H9 (cell line): ENCODE measurements around the gene FOLR3. TPM values are rescaled to one million over a fixed set of nuclear protein-coding genes. Genes with fewer than 3 reads are reported as not detected.

ENCODE experiments used
- DNase-seq: peaks from one replicate; pipeline ENCODE4 v3.0.0-alpha.2; 2017
- H2AFZ ChIP-seq: one replicate; pipeline ENCODE4 v1.6.1; 2013; ENCODE audit warnings: mild to moderate bottlenecking, low read length, control low read depth, moderate library complexity
- H2AK5ac ChIP-seq: 2 replicates; pipeline ENCODE4 v1.6.1; 2013; ENCODE audit warnings: low read length, control low read depth, mixed read lengths; ENCODE audit not compliant: insufficient read length
- H2BK120ac ChIP-seq: one replicate; pipeline ENCODE4 v1.6.1; 2013; ENCODE audit warnings: low read depth, mild to moderate bottlenecking, low read length, control low read depth, inconsistent platforms; ENCODE audit not compliant: poor library complexity, severe bottlenecking
- H2BK12ac ChIP-seq: 2 replicates; pipeline ENCODE4 v1.6.1; 2013; ENCODE audit warnings: low read length, control low read depth, mixed read lengths, low read depth; ENCODE audit not compliant: insufficient read length
- H2BK15ac ChIP-seq: 2 replicates; pipeline ENCODE4 v1.6.1; 2013; ENCODE audit warnings: low read depth, low read length, control low read depth
- H2BK20ac ChIP-seq: one replicate; pipeline ENCODE4 v1.6.1; 2013; ENCODE audit warnings: low read depth, mild to moderate bottlenecking, low read length, control low read depth, inconsistent platforms; ENCODE audit not compliant: poor library complexity, severe bottlenecking
- H2BK5ac ChIP-seq: 2 replicates; pipeline ENCODE4 v1.6.1; 2013; ENCODE audit warnings: low read length, control low read depth, mixed read lengths; ENCODE audit not compliant: insufficient read length
- H3K14ac ChIP-seq: 2 replicates; pipeline ENCODE4 v1.6.1; 2013; ENCODE audit warnings: low read length, control low read depth; ENCODE audit not compliant: insufficient read depth
- H3K18ac ChIP-seq: 2 replicates; pipeline ENCODE4 v1.6.1; 2013; ENCODE audit warnings: low read depth, mild to moderate bottlenecking, mixed read lengths, low read length, control low read depth; ENCODE audit not compliant: insufficient read length
- H3K23ac ChIP-seq: 2 replicates; pipeline ENCODE4 v1.6.1; 2013; ENCODE audit warnings: low read length, control low read depth, mixed read lengths, low read depth; ENCODE audit not compliant: insufficient read length
- H3K23me2 ChIP-seq: 2 replicates; pipeline ENCODE4 v1.6.1; 2013; ENCODE audit warnings: low read depth, mild to moderate bottlenecking, mixed read lengths, low read length, control low read depth; ENCODE audit not compliant: insufficient read length, poor library complexity, severe bottlenecking
- H3K27ac ChIP-seq: 2 replicates; pipeline ENCODE4 v1.5.1; 2013; ENCODE audit warnings: low read length, control low read depth, mixed read lengths, low read depth; ENCODE audit not compliant: insufficient read length
- H3K27me3 ChIP-seq: 2 replicates; pipeline ENCODE4 v1.6.1; 2013; ENCODE audit warnings: low read length, control low read depth, inconsistent platforms; ENCODE audit not compliant: insufficient read depth
- H3K4ac ChIP-seq: 2 replicates; pipeline ENCODE4 v1.6.1; 2013; ENCODE audit warnings: low read depth, mild to moderate bottlenecking, control low read depth, inconsistent platforms, low read length, moderate library complexity
- H3K4me1 ChIP-seq: 2 replicates; pipeline ENCODE4 v1.6.1; 2013; ENCODE audit warnings: low read length, control low read depth, inconsistent platforms; ENCODE audit not compliant: insufficient read depth
- H3K4me2 ChIP-seq: 2 replicates; pipeline ENCODE4 v1.6.1; 2013; ENCODE audit warnings: low read length, control low read depth, mixed read lengths; ENCODE audit not compliant: insufficient read length, insufficient read depth
- H3K56ac ChIP-seq: 2 replicates; pipeline ENCODE4 v1.6.1; 2013; ENCODE audit warnings: low read depth, mild to moderate bottlenecking, mixed read lengths, low read length, control low read depth; ENCODE audit not compliant: insufficient read length
- H3K79me1 ChIP-seq: 2 replicates; pipeline ENCODE4 v1.6.1; 2013; ENCODE audit warnings: low read depth, mild to moderate bottlenecking, moderate library complexity, low read length, control low read depth, inconsistent platforms; ENCODE audit not compliant: insufficient read depth, poor library complexity, severe bottlenecking
- H3K79me2 ChIP-seq: 2 replicates; pipeline ENCODE4 v1.6.1; 2013; ENCODE audit warnings: low read length, control low read depth, inconsistent platforms; ENCODE audit not compliant: insufficient read depth
- H3K9ac ChIP-seq: 2 replicates; pipeline ENCODE4 v1.6.1; 2013; ENCODE audit warnings: low read length, control low read depth, mixed read lengths; ENCODE audit not compliant: insufficient read length; ENCODE audit errors: extremely low read depth
- H3K9me3 ChIP-seq: one replicate; pipeline ENCODE4 v1.6.1; 2013; ENCODE audit warnings: low read depth, low read length, inconsistent platforms; ENCODE audit not compliant: control insufficient read depth
- H3T11ph ChIP-seq: one replicate; pipeline ENCODE4 v1.6.1; 2013; ENCODE audit warnings: mild to moderate bottlenecking, low read length, control low read depth, inconsistent platforms
- H4K20me1 ChIP-seq: one replicate; pipeline ENCODE4 v1.6.1; 2013; ENCODE audit not compliant: control insufficient read depth, insufficient read length, insufficient read depth
- H4K5ac ChIP-seq: 2 replicates; pipeline ENCODE4 v1.6.1; 2013; ENCODE audit warnings: low read depth, mild to moderate bottlenecking, mixed read lengths, low read length, control low read depth; ENCODE audit not compliant: insufficient read length
- H4K8ac ChIP-seq: replicated peaks from 2 replicates; pipeline ENCODE4 v1.6.1; 2013; ENCODE audit warnings: low read length, control low read depth, mixed read lengths, low read depth; ENCODE audit not compliant: insufficient read length
- H4K91ac ChIP-seq: 2 replicates; pipeline ENCODE4 v1.6.1; 2013; ENCODE audit warnings: low read depth, mild to moderate bottlenecking, moderate library complexity, mixed read lengths, low read length, control low read depth; ENCODE audit not compliant: insufficient read length
- H3K27ac Mint-ChIP-seq, 3 experiments: 2 replicates in 2 of 3; 3 replicates in 1 of 3; pipeline ENCODE4 v1.8.0; 2020 to 2021; ENCODE audit warnings: mixed read lengths in 3 of 3, mild to moderate bottlenecking in 1 of 3, moderate library complexity in 1 of 3
- H3K27me3 Mint-ChIP-seq: 2 replicates; pipeline ENCODE4 v1.8.0; 2021; ENCODE audit warnings: low read depth, mild to moderate bottlenecking, moderate library complexity, mixed read lengths
- H3K36me3 Mint-ChIP-seq, 3 experiments: 2 replicates in 2 of 3; 3 replicates in 1 of 3; pipeline ENCODE4 v1.8.0; 2020 to 2021; ENCODE audit warnings: low read depth in 3 of 3, mixed read lengths in 3 of 3; ENCODE audit not compliant: insufficient read depth in 1 of 3
- H3K4me1 Mint-ChIP-seq, 2 experiments: 2 replicates each; pipeline ENCODE4 v1.8.0; 2020; ENCODE audit warnings: mixed read lengths in 2 of 2
- H3K4me3 Mint-ChIP-seq, 2 experiments: 2 replicates in 1 of 2; 3 replicates in 1 of 2; pipeline ENCODE4 v1.8.0; 2020 to 2021; ENCODE audit warnings: mild to moderate bottlenecking in 2 of 2, mixed read lengths in 2 of 2, moderate library complexity in 1 of 2
- H3K9me3 Mint-ChIP-seq, 2 experiments: 2 replicates in 1 of 2; 3 replicates in 1 of 2; pipeline ENCODE4 v1.8.0; 2020; ENCODE audit warnings: mild to moderate bottlenecking in 2 of 2, mixed read lengths in 2 of 2, moderate library complexity in 1 of 2
- WGBS: extraction: QIAGEN DNeasy Blood & Tissue Kit; methylation state at CpG from one replicate; pipeline ENCODE4 v1.1.7; 2013; ENCODE audit warnings: missing lambda C conversion rate, low lambda C conversion rate, mixed read lengths; ENCODE audit not compliant: insufficient read length; ENCODE audit errors: extremely low coverage; 5-methylcytosine and 5-hydroxymethylcytosine counted together
- total RNA-seq: library from RNA; stranded (reverse); gene quantifications from 2 replicates; pipeline ENCODE4 v1.2.1, GENCODE V29; 2021
- TF ChIP-seq, protein P1 (sequence below): fragments of 200-600 bp; sonication (generic); conservative IDR thresholded peaks from 3 replicates; pipeline ENCODE4 v1.8.0; 2021; ENCODE audit warnings: antibody characterized with exemption, mild to moderate bottlenecking

Gene FOLR3
- total RNA-seq, 1 experiment from 2014 or later: not detected

- no peak overlapping the region for H2AK5ac ChIP-seq
- H3K4me1 ChIP-seq: no peaks in the 10 kb centered on the region; the same call in 1 of the 2 replicates
- no peak overlapping the region for H4K8ac ChIP-seq
- Mint-ChIP-seq H3K27me3 (no peaks in the 10 kb centered on the region), H3K4me3 (peak overlapping the region; percentile 93), H3K9me3 (no peaks in the 10 kb centered on the region), H3K27ac (peak overlapping the region; percentile 91 to 99 (median 94)), H3K36me3 (peaks cover 18 to 46% (median 37%) of the 10 kb centered on the region in 3 experiments), H3K4me1 (peaks cover 24 to 30% of the 10 kb centered on the region in 2 experiments)
- no peak overlapping the region for H4K91ac ChIP-seq
- H2AFZ ChIP-seq: no peak overlapping the region
- H3K23ac ChIP-seq: no peak overlapping the region
- no peak overlapping the region for H2BK120ac ChIP-seq
- no peak overlapping the region for H2BK5ac ChIP-seq
- no peak overlapping the region for H3K18ac ChIP-seq
- H3K79me2 ChIP-seq: peaks cover 14% of the 10 kb centered on the region; the same call in 1 of the 2 replicates
- no peaks in the 10 kb centered on the region for H3K9me3 ChIP-seq
- peak overlapping the region; percentile 97 for H3K9ac ChIP-seq
- H2BK15ac ChIP-seq: no peak overlapping the region
- H2BK12ac ChIP-seq: no peak overlapping the region
- no peaks in the 10 kb centered on the region for H3K27me3 ChIP-seq
- no peak overlapping the region for H4K5ac ChIP-seq
- no peak overlapping the region for H2BK20ac ChIP-seq
- DNase-seq: no peak
- no CpG with 5 or more reads among the region's 4 CpGs for WGBS
- no peak overlapping the region for H3K27ac ChIP-seq
- H3K14ac ChIP-seq: peak overlapping the region; percentile 80; the same call in 1 of the 2 replicates
- no peak overlapping the region for H3K4ac ChIP-seq
- H4K20me1 ChIP-seq: peaks cover 2% of the 10 kb centered on the region
- no peak overlapping the region for H3T11ph ChIP-seq
- no peak overlapping the region for H3K56ac ChIP-seq
- H3K4me2 ChIP-seq: peak overlapping the region; percentile 78
- H3K23me2 ChIP-seq: peaks cover 7% of the 10 kb centered on the region
- H3K79me1 ChIP-seq: peaks cover 3% of the 10 kb centered on the region
- TF ChIP-seq, protein P1, sequence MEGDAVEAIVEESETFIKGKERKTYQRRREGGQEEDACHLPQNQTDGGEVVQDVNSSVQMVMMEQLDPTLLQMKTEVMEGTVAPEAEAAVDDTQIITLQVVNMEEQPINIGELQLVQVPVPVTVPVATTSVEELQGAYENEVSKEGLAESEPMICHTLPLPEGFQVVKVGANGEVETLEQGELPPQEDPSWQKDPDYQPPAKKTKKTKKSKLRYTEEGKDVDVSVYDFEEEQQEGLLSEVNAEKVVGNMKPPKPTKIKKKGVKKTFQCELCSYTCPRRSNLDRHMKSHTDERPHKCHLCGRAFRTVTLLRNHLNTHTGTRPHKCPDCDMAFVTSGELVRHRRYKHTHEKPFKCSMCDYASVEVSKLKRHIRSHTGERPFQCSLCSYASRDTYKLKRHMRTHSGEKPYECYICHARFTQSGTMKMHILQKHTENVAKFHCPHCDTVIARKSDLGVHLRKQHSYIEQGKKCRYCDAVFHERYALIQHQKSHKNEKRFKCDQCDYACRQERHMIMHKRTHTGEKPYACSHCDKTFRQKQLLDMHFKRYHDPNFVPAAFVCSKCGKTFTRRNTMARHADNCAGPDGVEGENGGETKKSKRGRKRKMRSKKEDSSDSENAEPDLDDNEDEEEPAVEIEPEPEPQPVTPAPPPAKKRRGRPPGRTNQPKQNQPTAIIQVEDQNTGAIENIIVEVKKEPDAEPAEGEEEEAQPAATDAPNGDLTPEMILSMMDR: no peak
These were observed 33.4 kb upstream of the FOLR3 start for GRCh38 chr11:72102162-72102561.
